ENCODE results near the gene ANKRD27.

- no peak for TF ChIP-seq CTCF (IDR thresholded peaks at IDR 0.05 in 2 of 3, conservative IDR thresholded peaks at IDR 0.05 in 1 of 3; ENCODE audit: borderline replicate concordance in 1 of 3, insufficient read depth in 1 of 3, low read depth in 2 of 3, low read length in 2 of 3)
- no peak for TF ChIP-seq EZH2 (IDR thresholded peaks at IDR 0.05)
- TF ChIP-seq MAX (IDR thresholded peaks at IDR 0.05): no peak
- no peak for TF ChIP-seq POLR2A (IDR thresholded peaks at IDR 0.05; ENCODE audit: borderline replicate concordance, extremely low read depth, insufficient read depth, insufficient read length)
- TF ChIP-seq REST (IDR thresholded peaks at IDR 0.05; ENCODE audit: low read depth): no peak
- TF ChIP-seq, protein P1, sequence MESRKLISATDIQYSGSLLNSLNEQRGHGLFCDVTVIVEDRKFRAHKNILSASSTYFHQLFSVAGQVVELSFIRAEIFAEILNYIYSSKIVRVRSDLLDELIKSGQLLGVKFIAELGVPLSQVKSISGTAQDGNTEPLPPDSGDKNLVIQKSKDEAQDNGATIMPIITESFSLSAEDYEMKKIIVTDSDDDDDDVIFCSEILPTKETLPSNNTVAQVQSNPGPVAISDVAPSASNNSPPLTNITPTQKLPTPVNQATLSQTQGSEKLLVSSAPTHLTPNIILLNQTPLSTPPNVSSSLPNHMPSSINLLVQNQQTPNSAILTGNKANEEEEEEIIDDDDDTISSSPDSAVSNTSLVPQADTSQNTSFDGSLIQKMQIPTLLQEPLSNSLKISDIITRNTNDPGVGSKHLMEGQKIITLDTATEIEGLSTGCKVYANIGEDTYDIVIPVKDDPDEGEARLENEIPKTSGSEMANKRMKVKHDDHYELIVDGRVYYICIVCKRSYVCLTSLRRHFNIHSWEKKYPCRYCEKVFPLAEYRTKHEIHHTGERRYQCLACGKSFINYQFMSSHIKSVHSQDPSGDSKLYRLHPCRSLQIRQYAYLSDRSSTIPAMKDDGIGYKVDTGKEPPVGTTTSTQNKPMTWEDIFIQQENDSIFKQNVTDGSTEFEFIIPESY (IDR thresholded peaks at IDR 0.05; ENCODE audit: extremely low read depth, insufficient replicate concordance, low read length): no peak
- no peak for TF ChIP-seq YY1 (IDR thresholded peaks at IDR 0.05; ENCODE audit: extremely low read depth, insufficient replicate concordance, low read depth, low read length)
Observed at GRCh38 chr19:32692727-32693061, 17.7 kb upstream of the ANKRD27 start.
